NT2/D1 (cell line): ENCODE data around the gene KRT75.

Source experiments
- SUZ12 ChIP-seq: IDR thresholded peaks from 2 replicates; pipeline ENCODE4 v1.6.1; 2011; ENCODE audit not compliant: insufficient read length, insufficient read depth; ENCODE audit errors: extremely low read depth
- YY1 ChIP-seq: IDR thresholded peaks from 2 replicates; pipeline ENCODE4 v1.6.1; 2011; ENCODE audit not compliant: insufficient read length, insufficient read depth

DNA sequence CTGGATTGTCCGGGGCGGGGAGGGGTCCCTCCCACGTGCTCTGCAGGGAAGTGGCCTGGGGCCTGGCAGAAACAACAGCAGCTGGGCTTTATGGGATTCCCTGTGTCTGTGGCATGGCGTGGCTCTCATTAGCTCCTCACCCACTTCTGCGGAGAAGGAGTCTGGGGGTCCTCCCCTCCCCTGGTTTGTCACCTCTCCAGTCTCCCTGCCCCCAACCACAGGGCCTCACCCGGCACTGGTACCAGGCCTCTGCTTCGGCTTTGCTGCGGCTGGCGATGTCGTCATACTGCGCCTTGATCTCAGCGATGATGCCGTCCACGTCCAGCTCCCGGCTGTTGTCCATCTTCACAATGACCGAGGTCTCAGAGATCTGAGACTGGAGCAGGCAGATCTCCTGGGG lies 34.4 kb downstream of the KRT75 start:
- TF ChIP-seq SUZ12: no peak
- TF ChIP-seq YY1: no peak
